Skeletal muscle satellite cell (primary cell): ENCODE results near the gene FAAP20.

ENCODE experiments used
- H3K27me3 ChIP-seq: 2 replicates; pipeline ENCODE4 v1.7.0; 2013; ENCODE audit warnings: low read length; ENCODE audit not compliant: control insufficient read depth, insufficient read depth
- H3K36me3 ChIP-seq: 2 replicates; pipeline ENCODE4 v1.7.0; 2013; ENCODE audit warnings: mild to moderate bottlenecking, control low read depth, low read length; ENCODE audit not compliant: insufficient read depth
- H3K4me1 ChIP-seq: 2 replicates; pipeline ENCODE4 v1.7.0; 2013; ENCODE audit warnings: low read length; ENCODE audit not compliant: control insufficient read depth, insufficient read depth
- H3K4me2 ChIP-seq: 2 replicates; pipeline ENCODE4 v1.7.0; 2013; ENCODE audit warnings: mild to moderate bottlenecking, low read length
- H3K4me3 ChIP-seq: 2 replicates; pipeline ENCODE4 v1.7.0; 2013; ENCODE audit warnings: low read length
- H3K9ac ChIP-seq: 2 replicates; pipeline ENCODE4 v1.7.0; 2013; ENCODE audit warnings: mild to moderate bottlenecking, low read depth, low read length, moderate library complexity
- H3K9me3 ChIP-seq: replicated peaks from 2 replicates; pipeline ENCODE4 v1.7.0; 2013; ENCODE audit warnings: mild to moderate bottlenecking, control low read depth, low read length

The FAAP20 gene

DNA sequence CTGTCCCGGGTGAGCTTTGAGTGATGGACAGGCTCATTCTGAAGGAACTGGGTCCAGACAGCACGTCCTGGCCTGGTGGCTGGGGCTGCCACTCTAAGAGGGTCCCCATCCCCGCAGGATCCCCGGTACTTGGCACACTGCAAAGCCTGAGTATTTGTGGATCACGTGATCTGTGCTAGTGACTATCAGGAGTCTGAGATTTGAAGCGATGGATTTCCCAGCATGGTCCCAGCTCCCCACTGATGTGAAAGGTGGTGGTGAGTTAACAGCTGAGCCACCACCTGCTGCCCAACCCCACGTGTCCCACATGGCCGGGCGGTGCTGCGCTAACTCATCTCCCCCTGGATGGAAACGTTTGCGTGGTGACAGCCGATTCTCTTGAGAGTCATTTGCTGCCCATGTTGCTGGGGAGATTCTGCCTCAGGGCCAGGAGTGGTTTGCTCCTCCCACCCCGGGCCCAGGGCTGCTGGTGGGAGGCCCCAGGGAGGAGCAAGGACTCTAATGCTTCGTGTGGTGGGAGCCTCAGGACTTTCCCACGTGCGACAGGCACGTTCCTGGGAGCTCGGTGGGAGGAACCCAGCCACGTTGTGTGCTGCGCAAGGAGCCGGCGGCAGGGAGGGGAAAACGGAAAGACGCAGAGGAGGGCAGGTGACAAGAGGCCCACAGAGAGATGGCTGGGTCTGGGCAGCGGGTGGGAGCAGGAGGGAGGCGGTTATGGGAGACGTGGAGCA is 15.1 kb downstream of the FAAP20 start:
- H3K9ac ChIP-seq = no peak overlapping the region
- no peak overlapping the region for H3K4me3 ChIP-seq
- H3K4me1 ChIP-seq = peaks cover 6% of the 10 kb centered on the region
- H3K4me2 ChIP-seq = no peak overlapping the region
- no peaks in the 10 kb centered on the region for H3K36me3 ChIP-seq
- peaks cover 15% of the 10 kb centered on the region for H3K27me3 ChIP-seq
- H3K9me3 ChIP-seq = no peaks in the 10 kb centered on the region

DNA sequence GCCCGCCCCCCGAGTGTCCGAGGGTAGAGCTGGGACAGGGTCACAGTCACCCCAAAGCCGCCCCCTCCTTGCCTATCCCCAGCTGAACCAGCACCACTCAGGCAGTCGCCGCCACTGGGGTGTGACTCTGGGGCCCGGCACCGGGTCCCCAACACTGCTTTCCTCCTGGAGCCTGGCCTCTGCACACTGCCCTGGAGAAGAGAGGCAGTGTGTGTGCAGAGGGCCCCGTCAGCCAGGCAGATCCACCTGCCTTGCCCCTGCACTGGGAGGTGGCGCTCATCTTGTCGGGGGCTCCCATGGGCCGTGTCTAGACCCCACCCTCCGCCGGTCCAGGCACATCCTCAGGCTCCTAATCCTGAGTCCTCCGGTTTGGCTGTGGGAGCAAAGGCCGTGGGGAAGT is 15.7 kb downstream of the FAAP20 start:
- H3K27me3 ChIP-seq = peaks cover 15% of the 10 kb centered on the region
- no peak overlapping the region for H3K9ac ChIP-seq
- no peak overlapping the region for H3K4me3 ChIP-seq
- H3K4me2 ChIP-seq = no peak overlapping the region
- no peaks in the 10 kb centered on the region for H3K36me3 ChIP-seq
- peaks cover 9% of the 10 kb centered on the region for H3K4me1 ChIP-seq
- H3K9me3 ChIP-seq = no peaks in the 10 kb centered on the region

DNA sequence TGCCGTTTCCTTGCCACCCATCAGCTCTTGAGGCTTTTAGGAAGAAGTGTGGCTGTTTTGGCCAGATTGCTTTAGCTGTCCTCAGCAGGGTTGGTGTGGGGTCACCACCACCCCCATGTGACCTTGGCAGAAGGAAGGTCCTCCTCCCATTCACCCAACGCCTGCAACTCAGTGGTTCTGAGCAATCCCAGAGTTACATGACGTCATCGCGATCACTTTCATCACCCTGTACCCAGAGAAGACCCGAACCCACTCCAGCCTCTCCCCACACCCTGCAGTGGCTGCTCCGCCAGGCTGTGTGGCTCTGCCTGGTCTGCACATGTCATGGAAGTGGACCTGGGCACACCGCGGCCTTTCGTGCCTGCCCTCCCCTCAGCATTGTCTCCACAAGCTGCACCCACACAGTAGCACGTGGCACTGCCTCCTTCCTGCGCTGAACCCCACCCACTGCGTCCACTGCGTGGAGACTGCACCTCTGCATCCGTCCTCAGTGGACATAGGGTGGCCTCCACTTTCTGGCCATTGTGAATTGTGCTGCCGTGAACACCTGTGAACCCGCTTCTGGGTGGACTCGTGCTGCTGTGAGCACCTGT is 16.5 kb downstream of the FAAP20 start:
- Histone ChIP-seq H3K4me1 (peaks cover 9% of the 10 kb centered on the region), H3K4me2 (no peak overlapping the region), H3K9me3 (no peaks in the 10 kb centered on the region), H3K4me3 (no peak overlapping the region), H3K9ac (no peak overlapping the region), H3K27me3 (peaks cover 15% of the 10 kb centered on the region), H3K36me3 (no peaks in the 10 kb centered on the region)

DNA sequence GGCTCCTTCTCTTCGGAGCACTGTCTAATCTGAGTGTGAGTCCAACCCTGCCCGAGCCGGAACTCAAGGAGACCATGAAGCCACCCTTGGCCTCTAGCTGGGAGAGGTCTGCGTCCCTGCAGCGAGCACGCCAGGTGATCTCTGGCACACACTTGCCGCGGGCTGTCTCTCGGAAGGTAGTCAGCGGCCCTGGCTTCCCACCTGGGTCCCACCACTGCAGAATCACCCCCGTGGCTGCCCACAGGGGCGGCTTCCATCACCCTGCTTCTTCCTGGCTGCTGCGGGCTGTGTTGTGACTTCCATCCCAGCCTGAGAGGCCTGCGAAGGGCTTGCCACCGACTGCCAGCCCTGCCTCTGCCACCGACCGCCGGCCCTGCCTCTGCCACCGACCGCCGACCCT is 17.0 kb downstream of the FAAP20 start:
- H3K4me2 ChIP-seq = no peak overlapping the region
- no peaks in the 10 kb centered on the region for H3K9me3 ChIP-seq
- H3K27me3 ChIP-seq = peaks cover 15% of the 10 kb centered on the region
- H3K4me1 ChIP-seq = peaks cover 9% of the 10 kb centered on the region
- no peaks in the 10 kb centered on the region for H3K36me3 ChIP-seq
- no peak overlapping the region for H3K4me3 ChIP-seq
- H3K9ac ChIP-seq = no peak overlapping the region

DNA sequence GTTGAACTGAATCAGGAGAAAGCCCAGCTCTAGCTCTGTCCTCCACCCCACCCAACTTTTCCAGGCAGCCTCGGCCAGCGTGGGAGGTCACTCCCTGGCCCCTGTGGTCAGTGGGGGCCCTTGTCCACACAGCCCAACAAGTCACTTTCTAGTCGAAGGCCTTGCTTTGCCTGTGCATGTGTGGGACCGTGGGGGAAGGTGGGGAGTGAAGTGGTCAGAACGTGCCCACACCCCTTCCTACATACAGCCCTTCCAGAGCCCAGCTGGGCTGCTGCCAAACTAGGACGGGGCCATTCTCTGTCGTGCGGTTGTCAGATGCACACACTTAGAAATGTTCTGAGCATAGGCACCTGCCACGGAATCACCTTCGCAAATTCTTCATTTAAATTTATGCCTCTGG is 18.0 kb downstream of the FAAP20 start:
- Histone ChIP-seq H3K27me3 (peaks cover 15% of the 10 kb centered on the region), H3K4me3 (no peak overlapping the region), H3K36me3 (no peaks in the 10 kb centered on the region), H3K9ac (no peak overlapping the region), H3K9me3 (no peaks in the 10 kb centered on the region), H3K4me1 (peaks cover 9% of the 10 kb centered on the region), H3K4me2 (no peak overlapping the region)

DNA sequence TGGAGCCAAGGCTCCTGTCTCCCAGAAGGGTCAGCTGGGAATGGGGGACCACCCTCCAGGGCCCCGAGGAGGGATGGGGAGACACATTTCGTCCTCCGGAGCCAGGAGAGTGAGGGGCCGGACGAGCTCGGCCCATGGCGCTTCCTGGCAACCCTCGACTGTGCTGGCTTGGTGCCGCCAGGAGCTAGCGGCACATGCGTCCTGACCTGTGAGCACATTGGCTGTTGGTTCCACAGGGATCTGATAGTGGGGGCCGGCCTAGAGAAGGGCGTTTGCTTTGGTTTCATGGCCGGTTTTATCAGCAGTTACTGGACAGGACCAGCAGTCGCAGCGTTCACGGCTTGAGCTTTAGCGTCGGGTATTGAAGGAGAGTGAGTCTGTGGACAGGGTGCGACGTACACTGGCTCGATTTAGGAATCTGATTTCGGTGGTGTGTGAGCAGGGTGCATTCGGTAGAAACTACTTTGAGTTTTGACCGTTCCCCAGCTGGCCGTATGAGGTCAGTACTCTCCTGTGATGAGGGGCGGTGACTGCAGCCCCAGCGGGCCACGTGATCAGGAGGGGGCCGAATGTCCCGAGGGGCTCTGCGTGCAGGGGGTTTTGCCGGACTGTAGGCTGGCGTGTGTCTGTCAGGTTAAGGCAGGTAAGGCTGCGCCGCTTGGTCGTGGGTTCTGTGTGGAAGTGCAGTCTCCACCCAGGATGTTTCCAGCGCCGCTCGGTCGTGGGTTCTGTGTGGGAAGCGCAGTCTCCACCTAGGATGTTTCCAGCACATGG is 18.7 kb downstream of the FAAP20 start:
- Histone ChIP-seq H3K4me1 (peaks cover 9% of the 10 kb centered on the region), H3K36me3 (no peaks in the 10 kb centered on the region), H3K4me2 (no peak overlapping the region), H3K4me3 (no peak overlapping the region), H3K9ac (no peak overlapping the region), H3K27me3 (peaks cover 15% of the 10 kb centered on the region), H3K9me3 (no peaks in the 10 kb centered on the region)

DNA sequence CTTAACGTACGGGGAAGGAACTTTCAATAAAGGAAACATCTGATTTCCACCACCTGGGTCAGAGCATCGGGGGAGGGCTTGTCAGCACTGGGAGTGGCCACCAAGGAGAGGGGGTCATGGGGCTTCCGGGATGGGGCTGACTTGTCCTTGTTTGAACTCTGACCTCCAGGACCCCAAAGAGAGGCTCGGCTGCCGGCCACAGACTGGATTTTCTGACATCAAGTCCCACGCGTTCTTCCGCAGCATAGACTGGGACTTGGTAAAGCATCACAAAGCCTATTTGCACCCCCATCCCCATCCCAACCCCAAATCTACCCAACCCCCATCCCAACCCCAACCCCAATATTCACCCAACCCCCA is 19.5 kb downstream of the FAAP20 start:
- Histone ChIP-seq H3K4me1 (peaks cover 10% of the 10 kb centered on the region), H3K36me3 (no peaks in the 10 kb centered on the region), H3K9ac (peak overlapping the region; percentile 51), H3K9me3 (no peaks in the 10 kb centered on the region), H3K27me3 (peaks cover 15% of the 10 kb centered on the region), H3K4me2 (peak overlapping the region; percentile 89), H3K4me3 (peak overlapping the region; percentile 67)

DNA sequence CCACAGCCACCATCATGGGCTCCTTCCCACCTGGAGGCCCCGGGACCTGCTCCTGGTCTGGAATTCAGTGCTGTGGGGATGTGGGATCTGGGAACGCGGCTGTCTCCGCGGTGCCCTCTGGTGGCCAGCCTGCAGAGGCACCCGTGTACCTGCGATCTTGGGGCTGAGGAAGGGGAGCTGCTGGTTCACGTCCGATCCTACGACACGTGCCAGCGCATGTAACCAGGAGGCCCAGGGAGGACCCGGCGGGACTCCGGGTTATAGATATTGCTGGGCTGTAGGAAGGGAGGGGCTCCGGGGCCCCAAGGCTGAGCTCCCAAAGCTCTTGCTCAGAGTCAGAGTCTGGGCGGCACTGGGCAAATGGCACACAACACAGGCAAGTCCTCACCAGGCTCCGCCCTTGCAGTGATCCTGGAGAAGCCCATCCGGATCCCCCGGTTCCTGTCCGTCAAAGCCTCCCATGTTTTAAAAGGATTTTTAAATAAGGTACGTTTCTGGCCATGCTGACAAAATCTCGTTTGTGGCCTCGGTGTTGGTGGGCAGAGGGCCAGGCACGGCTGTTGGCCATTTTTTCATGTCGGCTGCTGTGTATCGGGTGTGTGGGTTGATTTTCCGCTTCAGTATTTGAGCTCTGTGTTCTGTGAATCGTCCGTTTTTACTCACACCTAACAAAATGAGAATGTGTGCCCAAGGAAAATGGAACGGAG is 20.1 kb downstream of the FAAP20 start:
- Histone ChIP-seq H3K9ac (peak overlapping the region; percentile 51), H3K9me3 (no peaks in the 10 kb centered on the region), H3K27me3 (peaks cover 13% of the 10 kb centered on the region), H3K4me1 (peaks cover 13% of the 10 kb centered on the region), H3K4me3 (peak overlapping the region; percentile 67), H3K4me2 (peak overlapping the region; percentile 89), H3K36me3 (no peaks in the 10 kb centered on the region)

DNA sequence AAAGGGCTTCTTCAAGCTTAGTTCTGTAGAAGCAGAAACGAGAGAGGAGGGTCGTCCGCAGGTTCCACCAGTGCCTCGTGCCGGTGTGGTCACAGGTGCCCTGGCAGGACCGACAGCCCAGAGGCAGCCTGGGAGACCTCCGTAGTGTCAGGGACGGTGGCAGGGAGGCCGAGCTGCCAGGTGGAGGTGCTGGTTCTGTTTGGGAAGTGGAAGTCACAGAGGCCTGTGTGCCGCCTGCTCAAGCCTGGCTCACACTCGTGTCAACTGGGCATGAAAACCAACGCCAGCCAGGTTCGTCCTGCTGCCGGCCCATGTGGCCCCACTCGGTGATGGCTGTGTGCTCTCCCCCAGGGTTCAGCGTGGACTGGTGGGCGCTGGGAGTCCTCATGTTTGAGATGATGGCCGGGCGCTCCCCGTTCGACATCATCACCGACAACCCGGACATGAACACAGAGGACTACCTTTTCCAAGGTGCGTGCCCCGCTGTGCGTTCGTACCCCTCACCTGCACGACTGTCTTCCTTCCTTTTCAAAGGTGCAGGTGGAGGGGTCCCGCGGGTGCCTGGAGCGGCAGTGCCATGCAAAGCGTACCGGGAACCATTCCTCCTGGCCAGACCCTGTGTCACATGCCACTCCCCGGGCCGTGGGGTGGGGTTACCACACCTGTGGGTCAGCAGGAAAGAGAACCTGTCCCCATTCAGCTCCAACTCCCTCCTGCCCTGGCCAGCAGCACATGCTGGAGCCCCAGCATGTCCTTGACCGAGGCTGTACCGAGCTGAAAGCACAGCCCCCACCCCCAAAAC is 20.8 kb downstream of the FAAP20 start:
- H3K4me3 ChIP-seq = no peak overlapping the region
- no peaks in the 10 kb centered on the region for H3K9me3 ChIP-seq
- no peak overlapping the region for H3K9ac ChIP-seq
- peak overlapping the region; percentile 89 for H3K4me2 ChIP-seq
- H3K36me3 ChIP-seq = no peaks in the 10 kb centered on the region
- peaks cover 13% of the 10 kb centered on the region for H3K4me1 ChIP-seq
- H3K27me3 ChIP-seq = peaks cover 13% of the 10 kb centered on the region

DNA sequence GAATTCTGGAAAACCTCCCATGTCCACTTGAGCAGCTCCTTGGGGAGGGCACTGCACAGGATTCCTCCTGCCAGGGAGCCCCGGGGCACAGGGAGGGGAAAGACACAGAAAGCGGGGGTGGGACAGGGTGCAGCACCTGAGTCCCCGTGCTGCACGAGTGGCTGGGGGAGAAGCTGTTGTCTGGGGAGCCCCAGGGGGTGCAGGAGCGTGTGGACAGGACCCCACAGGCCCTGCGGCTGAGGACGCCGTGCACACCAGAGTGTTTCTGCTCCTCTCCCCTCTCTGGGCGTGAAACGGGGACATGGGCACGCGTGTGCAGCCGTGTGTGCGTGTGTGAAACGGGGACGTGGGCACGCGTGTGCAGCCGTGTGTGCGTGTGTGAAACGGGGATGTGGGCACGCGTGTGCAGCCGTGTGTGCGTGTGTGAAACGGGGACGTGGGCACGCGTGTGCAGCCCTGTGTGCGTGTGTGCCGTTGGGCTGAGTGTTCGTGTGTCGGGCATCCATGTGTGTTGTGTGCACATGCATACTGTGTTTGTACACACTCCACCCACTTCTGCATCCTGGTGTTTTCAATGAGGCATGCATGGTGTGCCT is 21.9 kb downstream of the FAAP20 start:
- Histone ChIP-seq H3K36me3 (no peaks in the 10 kb centered on the region), H3K9ac (no peak overlapping the region), H3K4me2 (no peak overlapping the region), H3K27me3 (peaks cover 24% of the 10 kb centered on the region), H3K4me3 (no peak overlapping the region), H3K4me1 (peaks cover 13% of the 10 kb centered on the region), H3K9me3 (no peaks in the 10 kb centered on the region)
